MCF 10A (cell line): ENCODE results near the gene PHYH. TPM values are rescaled to one million over a fixed set of nuclear protein-coding genes. Genes with fewer than 3 reads are reported as not detected.
"Not testable (repeated sequence)": the region's sequence is repeated elsewhere in the genome, so short reads cannot be mapped to it uniquely, and the experiment has no call there.

Experiments
- BruUV-seq: library from RNA; stranded (reverse); fragments of 400-500 nt; replicated peaks from 2 replicates; lab custom pipeline; 2021; lab: Mats Ljungman, UMichigan
- CTCF ChIA-PET: fragments of 300-600 bp; sonication (Branson Sonifier 250); formaldehyde crosslinking; extraction: SDS; loops from one replicate; lab custom pipeline; 2021; ENCODE audit warnings: antibody characterized with exemption, inconsistent platforms; lab: Yijun Ruan, JAX
- POLR2A ChIA-PET: fragments of 300-600, 350-650 bp; sonication (Branson Sonifier 250); formaldehyde crosslinking; extraction: SDS; loops from one replicate; lab custom pipeline; 2020; ENCODE audit warnings: antibody characterized with exemption, inconsistent platforms; lab: Yijun Ruan, JAX
- DNase-seq: peaks from one replicate; pipeline ENCODE4 v3.0.0-alpha.2; 2018; ENCODE audit not compliant: unreplicated experiment
- H3K27ac Mint-ChIP-seq: one replicate; pipeline ENCODE4 v1.8.0; 2022; ENCODE audit warnings: mild to moderate bottlenecking, low read depth, mixed read lengths; ENCODE audit not compliant: unreplicated experiment
- H3K27me3 Mint-ChIP-seq: one replicate; pipeline ENCODE4 v1.8.0; 2022; ENCODE audit warnings: mixed read lengths; ENCODE audit not compliant: insufficient read depth, unreplicated experiment
- H3K36me3 Mint-ChIP-seq: one replicate; pipeline ENCODE4 v1.8.0; 2022; ENCODE audit warnings: mild to moderate bottlenecking, moderate library complexity, mixed read lengths; ENCODE audit not compliant: insufficient read depth, unreplicated experiment
- H3K4me1 Mint-ChIP-seq: one replicate; pipeline ENCODE4 v1.8.0; 2022; ENCODE audit warnings: mixed read lengths; ENCODE audit not compliant: insufficient read depth, unreplicated experiment
- H3K4me3 Mint-ChIP-seq: one replicate; pipeline ENCODE4 v1.8.0; 2022; ENCODE audit warnings: mild to moderate bottlenecking, moderate library complexity, mixed read lengths; ENCODE audit not compliant: unreplicated experiment
- H3K9me3 Mint-ChIP-seq: one replicate; pipeline ENCODE4 v1.8.0; 2022; ENCODE audit warnings: mixed read lengths; ENCODE audit not compliant: unreplicated experiment
- CTCF ChIP-seq: fragments of 200-600 bp; IDR thresholded peaks from one replicate; pipeline ENCODE4 v1.8.0; 2022; ENCODE audit warnings: antibody characterized with exemption, mild to moderate bottlenecking; ENCODE audit not compliant: unreplicated experiment
- intact Hi-C: fragments of 100-400 bp; cut with micrococcal nuclease; formaldehyde crosslinking; loops from 2 replicates; pipeline ENCODE4 v1.14.1; 2022
- total RNA-seq: library from RNA; stranded (reverse); gene quantifications from 2 replicates; pipeline ENCODE4 v1.2.3, GENCODE V29; 2022

Gene PHYH
- total RNA-seq, 1 experiment from 2014 or later, result 9.8 TPM

GRCh38 chr10:13238271-13239077 lies 61.4 kb downstream of the PHYH start:
- no peaks in the 10 kb centered on the region for H3K9me3 Mint-ChIP-seq
- ChIA-PET POLR2A (no interaction called here), CTCF (interaction anchor here (1.0 kb wide), 1 partner anchor 29 kb away, joined by 3 read pairs; no protein-coding TSS in a partner anchor)
- no peaks in the 10 kb centered on the region for H3K27me3 Mint-ChIP-seq
- no peak for DNase-seq
- BruUV-seq, result no TSS peak
- H3K4me3 Mint-ChIP-seq, result no peak overlapping the region
- H3K4me1 Mint-ChIP-seq, result no peaks in the 10 kb centered on the region
- H3K27ac Mint-ChIP-seq, result no peak overlapping the region
- H3K36me3 Mint-ChIP-seq, result peaks cover 6% of the 10 kb centered on the region
- intact Hi-C loops, result no loop called here
- TF ChIP-seq CTCF, result no peak

- H3K27me3 Mint-ChIP-seq, result no peaks in the 10 kb centered on the region
- no peaks in the 10 kb centered on the region for H3K4me1 Mint-ChIP-seq
- no peak overlapping the region for H3K27ac Mint-ChIP-seq
- intact Hi-C loops, result no loop called here
- ChIA-PET CTCF (no interaction called here), POLR2A (no interaction called here)
- no peak overlapping the region for H3K4me3 Mint-ChIP-seq
- TF ChIP-seq CTCF, result no peak
- no peak for DNase-seq
- H3K9me3 Mint-ChIP-seq, result no peaks in the 10 kb centered on the region
- H3K36me3 Mint-ChIP-seq, result peaks cover 6% of the 10 kb centered on the region
- no TSS peak for BruUV-seq
Observed at GRCh38 chr10:13236638-13237037, 63.2 kb downstream of the PHYH start.

GRCh38 chr10:13234736-13235135 lies 65.1 kb downstream of the PHYH start:
- CTCF ChIA-PET, H3K9me3 Mint-ChIP-seq: not testable (repeated sequence)

GRCh38 chr10:13234172-13234571 lies 65.7 kb downstream of the PHYH start, which contains the start of gene UCMA:
Gene UCMA (minus strand): TSS chr10:13234374. CDS start chr10:13234258, 116 bp downstream.
- TF ChIP-seq CTCF, result no peak
- DNase-seq, result no peak
- Mint-ChIP-seq H3K4me3 (no peak within 1 kb of the TSS), H3K4me1 (no peaks in the 10 kb centered on the region), H3K27ac (no peak within 1 kb of the TSS), H3K9me3 (no peaks in the 10 kb centered on the region), H3K36me3 (peaks cover 6% of the 10 kb centered on the region), H3K27me3 (no peaks in the 10 kb centered on the region)
- CTCF ChIA-PET, result no interaction called here
- POLR2A ChIA-PET, result no interaction called here
- intact Hi-C loops, result no loop called here
- BruUV-seq, result no TSS peak

More at GRCh38 chr10:13234736-13235135, 65.1 kb downstream of the PHYH start:
- H3K4me3 Mint-ChIP-seq, POLR2A ChIA-PET, H3K27ac Mint-ChIP-seq, H3K27me3 Mint-ChIP-seq, BruUV-seq, DNase-seq, H3K4me1 Mint-ChIP-seq, H3K36me3 Mint-ChIP-seq, intact Hi-C loops: not testable (repeated sequence)
